K562 (cell line): ENCODE results near the gene DYNC1H1. TPM values are rescaled to one million over a fixed set of nuclear protein-coding genes. Genes with fewer than 3 reads are reported as not detected.

ENCODE experiments used
- ESRRA ChIP-seq: fragments of 450-650 bp; IDR thresholded peaks from 2 replicates; pipeline ENCODE4 v1.6.1; 2014; ENCODE audit warnings: low read depth, mild to moderate bottlenecking, moderate library complexity, borderline replicate concordance
- GABPB2 ChIP-seq: fragments of 250-450 bp; sonication (Bioruptor Pico); conservative IDR thresholded peaks from 2 replicates; pipeline ENCODE4 v1.5.1; 2021; ENCODE audit warnings: mild to moderate bottlenecking
- PURB ChIP-seq: sonication (generic); formaldehyde crosslinking; IDR thresholded peaks from 2 replicates; pipeline ENCODE4 v1.9.0; 2021; ENCODE audit warnings: low read depth, mild to moderate bottlenecking, missing genetic modification reagents
- RBFOX2 ChIP-seq: fragments of 200-400 bp; formaldehyde crosslinking; IDR thresholded peaks from 2 replicates; pipeline ENCODE4 v1.6.1; 2017; ENCODE audit warnings: low read depth, mild to moderate bottlenecking, low read length, moderate library complexity
- SMARCE1 ChIP-seq: fragments of 450-650 bp; IDR thresholded peaks from 2 replicates; pipeline ENCODE4 v1.7.1; 2016; ENCODE audit warnings: mild to moderate bottlenecking
- ZNF146 ChIP-seq: IDR thresholded peaks from one replicate; pipeline ENCODE4 v1.6.1; 2018; ENCODE audit warnings: missing compliant biosample characterization; ENCODE audit not compliant: unreplicated experiment
- polyA plus RNA-seq, 8 experiments: library from polyadenylated mRNA; depleted of rRNA in 4 of 8; stranded (reverse) in 5 of 8; unstranded in 3 of 8; fragments of >200 nt; fragmentation: Nextera tagmentation in 2 of 8; fragmentation: Illumina TruSeq in 1 of 8; extraction: Ambion mirVana in 2 of 8; extraction: Trizol in 1 of 8; gene quantifications; 2 replicates each; pipeline versions ENCODE4 v1.2.1 to v1.2.3, GENCODE V29; 2011 to 2014; ENCODE audit warnings: inconsistent platforms in 1 of 8, missing spikeins in 1 of 8
- total RNA-seq, 7 experiments: library from RNA; depleted of rRNA in 6 of 7; stranded (reverse); fragments of >200 nt in 6 of 7; fragmentation: Illumina TruSeq in 2 of 7; extraction: Trizol in 2 of 7; gene quantifications; 2 replicates each; pipeline versions ENCODE4 v1.2.1 to v1.2.3, GENCODE V29; 2011 to 2021; ENCODE audit warnings: low replicate concordance in 1 of 7
- TF ChIP-seq, protein P1 (sequence below), 2 experiments: fragments of 450-650 bp; IDR thresholded peaks; 2 replicates each; pipeline ENCODE4 v1.6.1; 2016; ENCODE audit warnings: mild to moderate bottlenecking in 2 of 2, borderline replicate concordance in 1 of 2, low read depth in 1 of 2, moderate library complexity in 1 of 2
- TF ChIP-seq, protein P2 (sequence below): IDR thresholded peaks from 3 replicates; pipeline ENCODE4 v1.6.1; 2011; ENCODE audit warnings: borderline replicate concordance, mild to moderate bottlenecking, moderate library complexity; ENCODE audit not compliant: insufficient read length; ENCODE audit errors: extremely low read depth
- TF ChIP-seq, protein P3 (sequence below): sonication (generic); formaldehyde crosslinking; IDR thresholded peaks from 2 replicates; pipeline ENCODE4 v1.8.1; 2023; ENCODE audit warnings: mild to moderate bottlenecking, missing genetic modification reagents, moderate library complexity
- TF ChIP-seq, protein P4 (sequence below): fragments of 450-650 bp; formaldehyde crosslinking; conservative IDR thresholded peaks from 2 replicates; pipeline ENCODE4 v1.4.0; 2022; ENCODE audit warnings: mild to moderate bottlenecking, missing genetic modification characterization

Gene DYNC1H1
- total and polyA plus RNA-seq, 9 of the 15 experiments (the other 6 are each of a cell fraction or from before 2014, with no cell fraction given) = 31.9 to 335 (median 115) TPM

DNA sequence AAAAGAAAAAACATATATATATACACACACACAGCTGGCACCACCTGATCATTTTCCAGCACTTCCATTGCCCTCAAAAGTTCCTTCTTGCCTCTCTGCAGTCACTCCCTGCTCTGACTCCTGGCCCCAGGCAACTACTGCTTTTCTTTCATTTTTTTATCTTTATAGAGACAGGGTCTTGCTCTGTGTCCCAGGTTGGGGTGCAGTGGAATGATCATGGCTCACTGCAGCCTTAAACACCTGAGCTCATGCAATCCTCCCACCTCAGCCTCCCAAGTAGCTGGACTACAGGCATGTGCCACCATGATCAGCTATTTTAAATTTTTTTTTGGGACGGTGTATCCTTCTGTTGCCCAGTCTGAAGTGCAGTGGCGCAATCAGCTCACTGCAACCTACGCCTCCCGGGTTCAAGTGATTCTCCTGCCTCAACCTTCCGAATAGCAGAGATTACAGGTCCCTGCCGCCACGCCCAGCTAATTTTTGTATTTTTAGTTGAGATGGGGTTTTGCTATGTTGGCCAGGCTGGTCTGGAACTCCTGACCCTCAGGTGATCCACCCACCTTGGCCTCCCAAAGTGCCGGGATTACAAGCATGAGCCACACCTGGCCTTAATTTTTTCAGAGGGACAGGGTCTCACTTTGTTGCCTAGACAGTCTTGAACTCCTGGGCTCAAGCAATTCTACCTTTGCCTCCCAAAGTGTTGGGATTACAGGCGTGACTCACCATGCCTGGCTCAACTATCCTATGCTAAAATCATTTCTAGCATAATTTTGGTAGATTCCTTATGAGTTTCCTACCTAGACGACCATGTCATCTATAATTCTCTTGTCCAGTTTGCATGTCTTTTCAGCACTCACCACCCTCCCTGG, 114.7 kb downstream of the DYNC1H1 start (continued):
- TF ChIP-seq, protein P1, sequence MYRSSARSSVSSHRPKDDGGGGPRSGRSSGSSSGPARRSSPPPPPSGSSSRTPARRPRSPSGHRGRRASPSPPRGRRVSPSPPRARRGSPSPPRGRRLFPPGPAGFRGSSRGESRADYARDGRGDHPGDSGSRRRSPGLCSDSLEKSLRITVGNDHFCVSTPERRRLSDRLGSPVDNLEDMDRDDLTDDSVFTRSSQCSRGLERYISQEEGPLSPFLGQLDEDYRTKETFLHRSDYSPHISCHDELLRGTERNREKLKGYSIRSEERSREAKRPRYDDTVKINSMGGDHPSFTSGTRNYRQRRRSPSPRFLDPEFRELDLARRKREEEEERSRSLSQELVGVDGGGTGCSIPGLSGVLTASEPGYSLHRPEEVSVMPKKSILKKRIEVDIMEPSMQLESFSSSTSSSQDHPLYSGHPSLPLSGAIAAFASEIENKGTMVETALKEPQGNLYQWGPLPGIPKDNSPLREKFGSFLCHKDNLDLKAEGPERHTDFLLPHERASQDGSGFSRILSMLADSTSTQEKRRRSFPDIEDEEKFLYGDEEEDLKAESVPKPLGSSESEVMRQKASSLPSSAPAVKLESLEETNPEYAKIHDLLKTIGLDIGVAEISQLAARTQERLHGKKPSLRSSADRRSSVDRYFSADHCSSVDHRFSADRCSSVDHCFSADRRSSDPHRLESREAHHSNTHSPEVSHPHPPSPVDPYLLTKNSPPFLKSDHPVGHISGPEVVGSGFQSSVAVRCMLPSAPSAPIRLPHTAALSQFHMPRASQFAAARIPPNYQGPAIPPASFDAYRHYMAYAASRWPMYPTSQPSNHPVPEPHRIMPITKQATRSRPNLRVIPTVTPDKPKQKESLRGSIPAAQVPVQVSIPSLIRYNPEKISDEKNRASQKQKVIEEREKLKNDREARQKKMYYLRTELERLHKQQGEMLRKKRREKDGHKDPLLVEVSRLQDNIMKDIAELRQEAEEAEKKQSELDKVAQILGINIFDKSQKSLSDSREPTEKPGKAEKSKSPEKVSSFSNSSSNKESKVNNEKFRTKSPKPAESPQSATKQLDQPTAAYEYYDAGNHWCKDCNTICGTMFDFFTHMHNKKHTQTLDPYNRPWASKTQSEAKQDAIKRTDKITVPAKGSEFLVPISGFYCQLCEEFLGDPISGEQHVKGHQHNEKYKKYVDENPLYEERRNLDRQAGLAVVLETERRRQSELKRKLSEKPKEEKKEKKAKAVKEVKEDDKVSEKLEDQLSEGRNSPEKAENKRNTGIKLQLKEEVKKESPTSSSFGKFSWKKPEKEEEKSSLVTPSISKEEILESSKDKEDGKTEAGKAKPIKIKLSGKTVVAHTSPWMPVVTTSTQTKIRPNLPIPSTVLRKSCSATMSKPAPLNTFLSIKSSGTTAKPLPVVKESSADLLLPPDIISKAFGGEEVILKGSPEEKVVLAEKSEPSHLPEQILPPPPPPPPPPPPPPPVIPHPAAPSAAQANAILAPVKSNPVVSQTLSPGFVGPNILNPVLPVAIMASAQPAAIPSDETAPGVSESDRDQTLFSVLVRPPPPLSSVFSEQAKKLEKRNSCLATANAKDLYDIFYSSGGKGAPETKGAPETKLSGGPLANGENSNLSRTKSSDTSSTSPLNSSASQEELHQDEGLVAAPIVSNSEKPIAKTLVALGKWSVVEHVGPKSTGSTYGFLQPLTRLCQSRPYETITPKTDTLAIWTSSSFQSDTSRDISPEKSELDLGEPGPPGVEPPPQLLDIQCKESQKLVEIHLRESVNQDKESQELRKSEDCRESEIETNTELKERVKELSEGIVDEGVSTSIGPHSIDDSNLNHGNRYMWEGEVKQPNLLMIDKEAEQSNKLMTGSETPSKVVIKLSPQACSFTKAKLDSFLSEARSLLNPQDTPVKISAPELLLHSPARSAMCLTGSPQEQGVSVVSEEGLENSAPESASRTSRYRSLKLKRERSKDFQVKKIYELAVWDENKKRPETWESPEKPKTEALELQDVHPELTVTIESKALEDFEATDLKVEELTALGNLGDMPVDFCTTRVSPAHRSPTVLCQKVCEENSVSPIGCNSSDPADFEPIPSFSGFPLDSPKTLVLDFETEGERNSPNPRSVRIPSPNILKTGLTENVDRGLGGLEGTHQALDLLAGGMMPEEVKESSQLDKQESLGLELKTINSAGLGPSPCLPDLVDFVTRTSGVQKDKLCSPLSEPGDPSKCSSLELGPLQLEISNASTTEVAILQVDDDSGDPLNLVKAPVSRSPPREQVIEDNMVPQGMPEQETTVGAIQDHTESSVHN (IDR thresholded peaks at IDR 0.05; ENCODE audit: borderline replicate concordance in 1 of 2, low read depth in 1 of 2) = no peak
- TF ChIP-seq, protein P2, sequence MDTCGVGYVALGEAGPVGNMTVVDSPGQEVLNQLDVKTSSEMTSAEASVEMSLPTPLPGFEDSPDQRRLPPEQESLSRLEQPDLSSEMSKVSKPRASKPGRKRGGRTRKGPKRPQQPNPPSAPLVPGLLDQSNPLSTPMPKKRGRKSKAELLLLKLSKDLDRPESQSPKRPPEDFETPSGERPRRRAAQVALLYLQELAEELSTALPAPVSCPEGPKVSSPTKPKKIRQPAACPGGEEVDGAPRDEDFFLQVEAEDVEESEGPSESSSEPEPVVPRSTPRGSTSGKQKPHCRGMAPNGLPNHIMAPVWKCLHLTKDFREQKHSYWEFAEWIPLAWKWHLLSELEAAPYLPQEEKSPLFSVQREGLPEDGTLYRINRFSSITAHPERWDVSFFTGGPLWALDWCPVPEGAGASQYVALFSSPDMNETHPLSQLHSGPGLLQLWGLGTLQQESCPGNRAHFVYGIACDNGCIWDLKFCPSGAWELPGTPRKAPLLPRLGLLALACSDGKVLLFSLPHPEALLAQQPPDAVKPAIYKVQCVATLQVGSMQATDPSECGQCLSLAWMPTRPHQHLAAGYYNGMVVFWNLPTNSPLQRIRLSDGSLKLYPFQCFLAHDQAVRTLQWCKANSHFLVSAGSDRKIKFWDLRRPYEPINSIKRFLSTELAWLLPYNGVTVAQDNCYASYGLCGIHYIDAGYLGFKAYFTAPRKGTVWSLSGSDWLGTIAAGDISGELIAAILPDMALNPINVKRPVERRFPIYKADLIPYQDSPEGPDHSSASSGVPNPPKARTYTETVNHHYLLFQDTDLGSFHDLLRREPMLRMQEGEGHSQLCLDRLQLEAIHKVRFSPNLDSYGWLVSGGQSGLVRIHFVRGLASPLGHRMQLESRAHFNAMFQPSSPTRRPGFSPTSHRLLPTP = no peak
- TF ChIP-seq PURB (CRISPR knock-in tag) (no peak), ZNF146 (no peak), RBFOX2 (peak; percentile 38; the same call in 1 of the 2 replicates), SMARCE1 (no peak), ESRRA (no peak), GABPB2 (CRISPR knock-in tag) (no peak)
- TF ChIP-seq, protein P3, sequence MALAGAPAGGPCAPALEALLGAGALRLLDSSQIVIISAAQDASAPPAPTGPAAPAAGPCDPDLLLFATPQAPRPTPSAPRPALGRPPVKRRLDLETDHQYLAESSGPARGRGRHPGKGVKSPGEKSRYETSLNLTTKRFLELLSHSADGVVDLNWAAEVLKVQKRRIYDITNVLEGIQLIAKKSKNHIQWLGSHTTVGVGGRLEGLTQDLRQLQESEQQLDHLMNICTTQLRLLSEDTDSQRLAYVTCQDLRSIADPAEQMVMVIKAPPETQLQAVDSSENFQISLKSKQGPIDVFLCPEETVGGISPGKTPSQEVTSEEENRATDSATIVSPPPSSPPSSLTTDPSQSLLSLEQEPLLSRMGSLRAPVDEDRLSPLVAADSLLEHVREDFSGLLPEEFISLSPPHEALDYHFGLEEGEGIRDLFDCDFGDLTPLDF = no peak
- TF ChIP-seq, protein P4, sequence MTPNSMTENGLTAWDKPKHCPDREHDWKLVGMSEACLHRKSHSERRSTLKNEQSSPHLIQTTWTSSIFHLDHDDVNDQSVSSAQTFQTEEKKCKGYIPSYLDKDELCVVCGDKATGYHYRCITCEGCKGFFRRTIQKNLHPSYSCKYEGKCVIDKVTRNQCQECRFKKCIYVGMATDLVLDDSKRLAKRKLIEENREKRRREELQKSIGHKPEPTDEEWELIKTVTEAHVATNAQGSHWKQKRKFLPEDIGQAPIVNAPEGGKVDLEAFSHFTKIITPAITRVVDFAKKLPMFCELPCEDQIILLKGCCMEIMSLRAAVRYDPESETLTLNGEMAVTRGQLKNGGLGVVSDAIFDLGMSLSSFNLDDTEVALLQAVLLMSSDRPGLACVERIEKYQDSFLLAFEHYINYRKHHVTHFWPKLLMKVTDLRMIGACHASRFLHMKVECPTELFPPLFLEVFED (CRISPR knock-in tag) = no peak
